ENCODE data around the gene TMEM50A. TPM values are rescaled to one million over a fixed set of nuclear protein-coding genes. Genes with fewer than 3 reads are reported as not detected.
A peak's percentile ranks its signal among the peaks of the same experiment; 100 is the strongest.

The TMEM50A gene
- total and polyA plus RNA-seq, 9 of the 15 experiments (the other 6 are each of a cell fraction or from before 2014, with no cell fraction given) = 43.7 to 195 (median 137) TPM

GRCh38 chr1:25355841-25356395, 17.8 kb downstream of the TMEM50A start:
- no TSS peak for BruUV-seq (replicated peaks)
- Histone ChIP-seq H3K36me3 (ENCODE audit: control insufficient read depth, insufficient read depth, low read length) (peaks cover 69% of the 10 kb centered on the region), H2AFZ (ENCODE audit: low read depth, low read length) (no peak overlapping the region), H3K9me1 (ENCODE audit: control insufficient read depth, insufficient read depth, low read length) (peaks cover 5% of the 10 kb centered on the region), H3K4me1 (replicated peaks in 1 of 2; ENCODE audit: control insufficient read depth in 2 of 2, insufficient read depth in 2 of 2, low read length in 2 of 2) (peaks cover 4 to 16% of the 10 kb centered on the region in 2 experiments; a peak in 4 of 5 replicates), H3K4me2 (ENCODE audit: insufficient read depth, low read length) (peak overlapping the region; percentile 42), H3K27me3 (ENCODE audit: control insufficient read depth in 2 of 2, insufficient read depth in 2 of 2, low read length in 2 of 2) (no peaks in the 10 kb centered on the region), H3K79me2 (ENCODE audit: control insufficient read depth, insufficient read depth, low read length) (no peaks in the 10 kb centered on the region), H4K20me1 (replicated peaks; ENCODE audit: control insufficient read depth, insufficient read depth, low read length) (no peaks in the 10 kb centered on the region), H3K9ac (ENCODE audit: insufficient read depth in 1 of 2, low read depth in 2 of 2, low read length in 2 of 2) (peak overlapping the region in 1 of 2 experiments; percentile 79; a peak in 1 of 4 replicates), H3K9me3 (replicated peaks; ENCODE audit: control insufficient read depth, insufficient read depth, low read depth, low read length) (no peaks in the 10 kb centered on the region), H3K4me3 (no peak overlapping the region), H3K27ac (ENCODE audit: extremely low read depth, low read depth, low read length) (peak overlapping the region; percentile 46)
- DNase-seq (ENCODE audit: extremely low read depth in 1 of 4, low spot score in 3 of 4) = peak; percentile 28 to 66 (median 37)
- POLR2A ChIA-PET = interaction anchor here (1.1 kb wide), 1 partner anchor 124 kb away, joined by 3 read pairs; the partner anchor contains the start of gene SYF2
- CTCF ChIA-PET (ENCODE audit: low intra/inter-chr PET ratio) = no interaction called here
- FAIRE-seq = peak; percentile 62
- peak; percentile 82 for ATAC-seq
- WGBS (ENCODE audit: insufficient coverage, low coverage, missing lambda C conversion rate) = 10% methylated on average over 6 of the region's 6 CpGs
- intact Hi-C loops (cut with micrococcal nuclease) = no loop called here
- in situ Hi-C loops (cut with MboI) = no loop called here
- TF ChIP-seq TARDBP (IDR thresholded peaks at IDR 0.05) (no peak), CGGBP1 (CRISPR knock-in tag; IDR thresholded peaks at IDR 0.05) (no peak), MAFG (tag; conservative IDR thresholded peaks at IDR 0.05) (no peak), NRF1 (conservative IDR thresholded peaks at IDR 0.05 in 1 of 2, IDR thresholded peaks at IDR 0.05 in 1 of 2) (no peak), ZNF175 (CRISPR knock-in tag; IDR thresholded peaks at IDR 0.05; ENCODE audit: low read depth) (no peak), ZBTB1 (CRISPR knock-in tag; IDR thresholded peaks at IDR 0.05; ENCODE audit: borderline replicate concordance, low read depth) (no peak), MEIS2 (IDR thresholded peaks at IDR 0.05; ENCODE audit: partially characterized antibody) (peak; percentile 96), SP2 (IDR thresholded peaks at IDR 0.05; ENCODE audit: extremely low read depth, low read depth, low read length, poor library complexity, severe bottlenecking) (no peak), TEAD4 (IDR thresholded peaks at IDR 0.05; ENCODE audit: low read length) (peak; percentile 80), TEAD4 (CRISPR knock-in tag; IDR thresholded peaks at IDR 0.05; ENCODE audit: borderline replicate concordance) (no peak), NR0B1 (IDR thresholded peaks at IDR 0.05; ENCODE audit: partially characterized antibody) (no peak), PYGO2 (tag; IDR thresholded peaks at IDR 0.05) (no peak), CBX5 (IDR thresholded peaks at IDR 0.05; ENCODE audit: borderline replicate concordance, low read depth) (no peak), CBX2 (IDR thresholded peaks at IDR 0.05; ENCODE audit: insufficient read depth, low read length, poor library complexity, severe bottlenecking) (no peak), ILK (tag; IDR thresholded peaks at IDR 0.05; ENCODE audit: borderline replicate concordance, low read depth) (no peak), PCBP2 (IDR thresholded peaks at IDR 0.05; ENCODE audit: low read depth, low read length, poor library complexity, severe bottlenecking) (no peak), ZNF174 (CRISPR knock-in tag; IDR thresholded peaks at IDR 0.05) (no peak), LEF1 (IDR thresholded peaks at IDR 0.05) (no peak), HDAC2 (IDR thresholded peaks at IDR 0.05) (peak; percentile 69; the same call in 1 of the 2 replicates), ZNF668 (CRISPR knock-in tag; IDR thresholded peaks at IDR 0.05) (no peak), TSC22D4 (tag; IDR thresholded peaks at IDR 0.05) (no peak), NR2C1 (IDR thresholded peaks at IDR 0.05) (no peak), NR2C1 (tag; IDR thresholded peaks at IDR 0.05) (no peak)
